ENCODE measurements around the gene NIT1. TPM values are rescaled to one million over a fixed set of nuclear protein-coding genes. Genes with fewer than 3 reads are reported as not detected.

Gene NIT1
- total and polyA plus RNA-seq, 10 of the 15 experiments (the other 5 are each of a cell fraction or from before 2014, with no cell fraction given): 19.2 to 54.4 (median 28.3) TPM

DNA sequence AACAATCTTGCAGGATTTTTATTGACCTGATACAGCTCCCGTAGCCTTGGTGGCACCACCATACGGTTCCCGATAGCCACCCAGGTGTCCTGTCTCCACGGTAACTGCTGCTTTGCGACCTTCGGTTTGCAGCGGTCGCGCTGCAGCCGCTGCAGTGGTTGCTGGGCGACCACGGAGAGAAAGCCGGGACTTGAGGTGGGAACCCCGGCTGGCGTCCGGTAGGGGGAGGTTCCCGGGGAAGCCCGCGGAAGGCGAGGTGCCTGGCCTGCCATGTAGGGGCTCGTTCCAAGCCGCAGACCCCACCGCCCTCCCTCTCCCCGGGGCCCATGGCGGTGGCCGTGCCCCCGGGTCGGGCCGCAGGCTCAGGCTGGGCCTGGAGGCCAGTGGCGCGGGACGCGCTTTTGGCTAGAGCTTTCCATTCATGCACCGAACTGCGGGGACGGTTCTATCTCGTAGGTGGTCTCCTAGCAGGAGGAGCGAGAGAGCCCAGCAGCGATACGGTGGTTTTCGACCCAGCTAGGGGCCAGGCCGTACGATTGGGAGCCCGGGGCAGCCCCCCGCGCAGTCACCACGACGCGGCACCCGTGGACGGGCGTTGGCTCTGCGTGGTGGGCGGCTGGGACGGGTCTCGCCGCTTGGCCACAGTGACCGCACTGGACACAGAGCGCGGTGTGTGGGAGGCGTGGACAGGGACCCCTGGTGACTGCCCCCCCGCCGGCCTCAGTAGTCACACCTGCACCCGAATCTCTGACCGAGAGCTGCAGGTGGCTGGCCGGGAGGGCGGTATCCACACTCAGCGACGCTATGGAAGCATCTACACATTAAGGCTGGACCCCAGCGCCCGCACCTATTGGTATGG, 19.5 kb upstream of the NIT1 start, which contains the start of gene KLHDC9 (continued):
- no peak for TF ChIP-seq PAX8 (IDR thresholded peaks at IDR 0.05)
- TF ChIP-seq IRF4 (IDR thresholded peaks at IDR 0.05; ENCODE audit: low read depth, low read length): 0 out of 2 replicates have a peak, but pooled peaks have one; percentile 2
- TF ChIP-seq, protein P1, sequence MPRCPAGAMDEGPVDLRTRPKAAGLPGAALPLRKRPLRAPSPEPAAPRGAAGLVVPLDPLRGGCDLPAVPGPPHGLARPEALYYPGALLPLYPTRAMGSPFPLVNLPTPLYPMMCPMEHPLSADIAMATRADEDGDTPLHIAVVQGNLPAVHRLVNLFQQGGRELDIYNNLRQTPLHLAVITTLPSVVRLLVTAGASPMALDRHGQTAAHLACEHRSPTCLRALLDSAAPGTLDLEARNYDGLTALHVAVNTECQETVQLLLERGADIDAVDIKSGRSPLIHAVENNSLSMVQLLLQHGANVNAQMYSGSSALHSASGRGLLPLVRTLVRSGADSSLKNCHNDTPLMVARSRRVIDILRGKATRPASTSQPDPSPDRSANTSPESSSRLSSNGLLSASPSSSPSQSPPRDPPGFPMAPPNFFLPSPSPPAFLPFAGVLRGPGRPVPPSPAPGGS (IDR thresholded peaks at IDR 0.05; ENCODE audit: borderline replicate concordance, insufficient read depth, low read depth, low read length, poor library complexity, severe bottlenecking): peak; percentile 59
- no peak for TF ChIP-seq MTA2 (IDR thresholded peaks at IDR 0.05; ENCODE audit: low read depth)
- TF ChIP-seq SP1 (IDR thresholded peaks at IDR 0.05; ENCODE audit: low read depth, low read length): no peak
- TF ChIP-seq, protein P2, sequence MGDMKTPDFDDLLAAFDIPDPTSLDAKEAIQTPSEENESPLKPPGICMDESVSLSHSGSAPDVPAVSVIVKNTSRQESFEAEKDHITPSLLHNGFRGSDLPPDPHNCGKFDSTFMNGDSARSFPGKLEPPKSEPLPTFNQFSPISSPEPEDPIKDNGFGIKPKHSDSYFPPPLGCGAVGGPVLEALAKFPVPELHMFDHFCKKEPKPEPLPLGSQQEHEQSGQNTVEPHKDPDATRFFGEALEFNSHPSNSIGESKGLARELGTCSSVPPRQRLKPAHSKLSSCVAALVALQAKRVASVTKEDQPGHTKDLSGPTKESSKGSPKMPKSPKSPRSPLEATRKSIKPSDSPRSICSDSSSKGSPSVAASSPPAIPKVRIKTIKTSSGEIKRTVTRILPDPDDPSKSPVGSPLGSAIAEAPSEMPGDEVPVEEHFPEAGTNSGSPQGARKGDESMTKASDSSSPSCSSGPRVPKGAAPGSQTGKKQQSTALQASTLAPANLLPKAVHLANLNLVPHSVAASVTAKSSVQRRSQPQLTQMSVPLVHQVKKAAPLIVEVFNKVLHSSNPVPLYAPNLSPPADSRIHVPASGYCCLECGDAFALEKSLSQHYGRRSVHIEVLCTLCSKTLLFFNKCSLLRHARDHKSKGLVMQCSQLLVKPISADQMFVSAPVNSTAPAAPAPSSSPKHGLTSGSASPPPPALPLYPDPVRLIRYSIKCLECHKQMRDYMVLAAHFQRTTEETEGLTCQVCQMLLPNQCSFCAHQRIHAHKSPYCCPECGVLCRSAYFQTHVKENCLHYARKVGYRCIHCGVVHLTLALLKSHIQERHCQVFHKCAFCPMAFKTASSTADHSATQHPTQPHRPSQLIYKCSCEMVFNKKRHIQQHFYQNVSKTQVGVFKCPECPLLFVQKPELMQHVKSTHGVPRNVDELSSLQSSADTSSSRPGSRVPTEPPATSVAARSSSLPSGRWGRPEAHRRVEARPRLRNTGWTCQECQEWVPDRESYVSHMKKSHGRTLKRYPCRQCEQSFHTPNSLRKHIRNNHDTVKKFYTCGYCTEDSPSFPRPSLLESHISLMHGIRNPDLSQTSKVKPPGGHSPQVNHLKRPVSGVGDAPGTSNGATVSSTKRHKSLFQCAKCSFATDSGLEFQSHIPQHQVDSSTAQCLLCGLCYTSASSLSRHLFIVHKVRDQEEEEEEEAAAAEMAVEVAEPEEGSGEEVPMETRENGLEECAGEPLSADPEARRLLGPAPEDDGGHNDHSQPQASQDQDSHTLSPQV (IDR thresholded peaks at IDR 0.05): no peak
- peak; percentile 12 to 38; a peak in 2 of 4 replicates for TF ChIP-seq BHLHE40 (IDR thresholded peaks at IDR 0.05; ENCODE audit: borderline replicate concordance in 1 of 2, low read depth in 2 of 2, low read length in 1 of 2)
- TF ChIP-seq MYC (IDR thresholded peaks at IDR 0.05; ENCODE audit: insufficient read depth, insufficient read length, insufficient replicate concordance, low read length, severe bottlenecking): no peak
- TF ChIP-seq SUPT20H (IDR thresholded peaks at IDR 0.05; ENCODE audit: borderline replicate concordance, control insufficient read depth, low read depth, low read length): no peak
- TF ChIP-seq KLF5 (IDR thresholded peaks at IDR 0.05; ENCODE audit: partially characterized antibody): peak; percentile 57
- peak; percentile 56 for TF ChIP-seq RELA (IDR thresholded peaks at IDR 0.05; ENCODE audit: borderline replicate concordance, partially characterized antibody)
- TF ChIP-seq, protein P3, sequence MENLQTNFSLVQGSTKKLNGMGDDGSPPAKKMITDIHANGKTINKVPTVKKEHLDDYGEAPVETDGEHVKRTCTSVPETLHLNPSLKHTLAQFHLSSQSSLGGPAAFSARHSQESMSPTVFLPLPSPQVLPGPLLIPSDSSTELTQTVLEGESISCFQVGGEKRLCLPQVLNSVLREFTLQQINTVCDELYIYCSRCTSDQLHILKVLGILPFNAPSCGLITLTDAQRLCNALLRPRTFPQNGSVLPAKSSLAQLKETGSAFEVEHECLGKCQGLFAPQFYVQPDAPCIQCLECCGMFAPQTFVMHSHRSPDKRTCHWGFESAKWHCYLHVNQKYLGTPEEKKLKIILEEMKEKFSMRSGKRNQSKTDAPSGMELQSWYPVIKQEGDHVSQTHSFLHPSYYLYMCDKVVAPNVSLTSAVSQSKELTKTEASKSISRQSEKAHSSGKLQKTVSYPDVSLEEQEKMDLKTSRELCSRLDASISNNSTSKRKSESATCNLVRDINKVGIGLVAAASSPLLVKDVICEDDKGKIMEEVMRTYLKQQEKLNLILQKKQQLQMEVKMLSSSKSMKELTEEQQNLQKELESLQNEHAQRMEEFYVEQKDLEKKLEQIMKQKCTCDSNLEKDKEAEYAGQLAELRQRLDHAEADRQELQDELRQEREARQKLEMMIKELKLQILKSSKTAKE (IDR thresholded peaks at IDR 0.05; ENCODE audit: low read depth, poor library complexity, severe bottlenecking): no peak
- peak; percentile 35; the same call in 1 of the 2 replicates for TF ChIP-seq POLR2AphosphoS5 (IDR thresholded peaks at IDR 0.05; ENCODE audit: low read length)
- TF ChIP-seq, protein P4, sequence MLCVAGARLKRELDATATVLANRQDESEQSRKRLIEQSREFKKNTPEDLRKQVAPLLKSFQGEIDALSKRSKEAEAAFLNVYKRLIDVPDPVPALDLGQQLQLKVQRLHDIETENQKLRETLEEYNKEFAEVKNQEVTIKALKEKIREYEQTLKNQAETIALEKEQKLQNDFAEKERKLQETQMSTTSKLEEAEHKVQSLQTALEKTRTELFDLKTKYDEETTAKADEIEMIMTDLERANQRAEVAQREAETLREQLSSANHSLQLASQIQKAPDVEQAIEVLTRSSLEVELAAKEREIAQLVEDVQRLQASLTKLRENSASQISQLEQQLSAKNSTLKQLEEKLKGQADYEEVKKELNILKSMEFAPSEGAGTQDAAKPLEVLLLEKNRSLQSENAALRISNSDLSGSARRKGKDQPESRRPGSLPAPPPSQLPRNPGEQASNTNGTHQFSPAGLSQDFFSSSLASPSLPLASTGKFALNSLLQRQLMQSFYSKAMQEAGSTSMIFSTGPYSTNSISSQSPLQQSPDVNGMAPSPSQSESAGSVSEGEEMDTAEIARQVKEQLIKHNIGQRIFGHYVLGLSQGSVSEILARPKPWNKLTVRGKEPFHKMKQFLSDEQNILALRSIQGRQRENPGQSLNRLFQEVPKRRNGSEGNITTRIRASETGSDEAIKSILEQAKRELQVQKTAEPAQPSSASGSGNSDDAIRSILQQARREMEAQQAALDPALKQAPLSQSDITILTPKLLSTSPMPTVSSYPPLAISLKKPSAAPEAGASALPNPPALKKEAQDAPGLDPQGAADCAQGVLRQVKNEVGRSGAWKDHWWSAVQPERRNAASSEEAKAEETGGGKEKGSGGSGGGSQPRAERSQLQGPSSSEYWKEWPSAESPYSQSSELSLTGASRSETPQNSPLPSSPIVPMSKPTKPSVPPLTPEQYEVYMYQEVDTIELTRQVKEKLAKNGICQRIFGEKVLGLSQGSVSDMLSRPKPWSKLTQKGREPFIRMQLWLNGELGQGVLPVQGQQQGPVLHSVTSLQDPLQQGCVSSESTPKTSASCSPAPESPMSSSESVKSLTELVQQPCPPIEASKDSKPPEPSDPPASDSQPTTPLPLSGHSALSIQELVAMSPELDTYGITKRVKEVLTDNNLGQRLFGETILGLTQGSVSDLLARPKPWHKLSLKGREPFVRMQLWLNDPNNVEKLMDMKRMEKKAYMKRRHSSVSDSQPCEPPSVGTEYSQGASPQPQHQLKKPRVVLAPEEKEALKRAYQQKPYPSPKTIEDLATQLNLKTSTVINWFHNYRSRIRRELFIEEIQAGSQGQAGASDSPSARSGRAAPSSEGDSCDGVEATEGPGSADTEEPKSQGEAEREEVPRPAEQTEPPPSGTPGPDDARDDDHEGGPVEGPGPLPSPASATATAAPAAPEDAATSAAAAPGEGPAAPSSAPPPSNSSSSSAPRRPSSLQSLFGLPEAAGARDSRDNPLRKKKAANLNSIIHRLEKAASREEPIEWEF (IDR thresholded peaks at IDR 0.05; ENCODE audit: insufficient replicate concordance, low read depth, low read length): peak; percentile 80

Data from GM12878 (cell line).